ENCODE measurements around the gene EID1.
"Not testable (repeated sequence)": the region's sequence is repeated elsewhere in the genome, so short reads cannot be mapped to it uniquely, and the experiment has no call there.

The EID1 gene

GRCh38 chr15:48910554-48910953 is 32.6 kb downstream of the EID1 start:
- not testable (repeated sequence) for DNase-seq (ENCODE audit: low spot score)

GRCh38 chr15:48913141-48913540 is 35.2 kb downstream of the EID1 start:
- no peak for DNase-seq (ENCODE audit: low spot score)

- no peak for DNase-seq (ENCODE audit: low spot score)
These were observed 36.8 kb downstream of the EID1 start for GRCh38 chr15:48914717-48915116.

- DNase-seq (ENCODE audit: low spot score) = no peak
These were observed 37.9 kb downstream of the EID1 start for GRCh38 chr15:48915861-48916260.

GRCh38 chr15:48916721-48917120 is 38.8 kb downstream of the EID1 start:
- DNase-seq (ENCODE audit: low spot score) = no peak

- no peak for DNase-seq (ENCODE audit: low spot score)
These were observed 44.1 kb downstream of the EID1 start for GRCh38 chr15:48922046-48922445.

GRCh38 chr15:48924528-48925393 is 46.8 kb downstream of the EID1 start:
- no peak for DNase-seq (ENCODE audit: low spot score)

- DNase-seq (ENCODE audit: low spot score) = no peak
These were observed 47.8 kb downstream of the EID1 start for GRCh38 chr15:48925714-48926223.

GRCh38 chr15:48928877-48929538 is 51.1 kb downstream of the EID1 start:
- no peak for DNase-seq (ENCODE audit: low spot score)

- DNase-seq (ENCODE audit: low spot score) = no peak
These were observed 51.7 kb downstream of the EID1 start for GRCh38 chr15:48929661-48930060.

Measured in globus pallidus (tissue), 1 donor.